Measurements from ENCODE around the gene AK1.

The AK1 gene

GRCh38 chr9:127907867-127908659 is 30.6 kb upstream of the AK1 start:
- TF ChIP-seq CTCF (IDR thresholded peaks at IDR 0.05), result no peak

GRCh38 chr9:127905788-127906191 is 28.3 kb upstream of the AK1 start:
- TF ChIP-seq CTCF (IDR thresholded peaks at IDR 0.05), result no peak

GRCh38 chr9:127905004-127905728 is 27.7 kb upstream of the AK1 start:
- no peak for TF ChIP-seq CTCF (IDR thresholded peaks at IDR 0.05)

GRCh38 chr9:127904561-127905003 is 27.1 kb upstream of the AK1 start:
- no peak for TF ChIP-seq CTCF (IDR thresholded peaks at IDR 0.05)

GRCh38 chr9:127903557-127904475 is 26.3 kb upstream of the AK1 start:
- TF ChIP-seq CTCF (IDR thresholded peaks at IDR 0.05), result no peak

GRCh38 chr9:127899128-127899943 is 21.9 kb upstream of the AK1 start, which contains the start of gene ST6GALNAC6:
Gene ST6GALNAC6 (minus strand): TSS chr9:127899603. CDS start chr9:127897981, 1,622 bp downstream.
- no peak for TF ChIP-seq CTCF (IDR thresholded peaks at IDR 0.05)

All from LNCAP (cell line).